B cell (primary cell): Measurements from ENCODE around the gene SPPL2A.

Source experiments
- EZH2 ChIP-seq: IDR thresholded peaks from 2 replicates; pipeline ENCODE4 v1.6.1; 2012; ENCODE audit warnings: borderline replicate concordance, low read depth, mild to moderate bottlenecking, moderate library complexity, low read length; ENCODE audit not compliant: insufficient read depth, poor library complexity, severe bottlenecking
- TF ChIP-seq, protein P1 (sequence below): fragments of 200-600 bp; IDR thresholded peaks from one replicate; pipeline ENCODE4 v1.8.0; 2022; ENCODE audit warnings: antibody characterized with exemption, mild to moderate bottlenecking

DNA sequence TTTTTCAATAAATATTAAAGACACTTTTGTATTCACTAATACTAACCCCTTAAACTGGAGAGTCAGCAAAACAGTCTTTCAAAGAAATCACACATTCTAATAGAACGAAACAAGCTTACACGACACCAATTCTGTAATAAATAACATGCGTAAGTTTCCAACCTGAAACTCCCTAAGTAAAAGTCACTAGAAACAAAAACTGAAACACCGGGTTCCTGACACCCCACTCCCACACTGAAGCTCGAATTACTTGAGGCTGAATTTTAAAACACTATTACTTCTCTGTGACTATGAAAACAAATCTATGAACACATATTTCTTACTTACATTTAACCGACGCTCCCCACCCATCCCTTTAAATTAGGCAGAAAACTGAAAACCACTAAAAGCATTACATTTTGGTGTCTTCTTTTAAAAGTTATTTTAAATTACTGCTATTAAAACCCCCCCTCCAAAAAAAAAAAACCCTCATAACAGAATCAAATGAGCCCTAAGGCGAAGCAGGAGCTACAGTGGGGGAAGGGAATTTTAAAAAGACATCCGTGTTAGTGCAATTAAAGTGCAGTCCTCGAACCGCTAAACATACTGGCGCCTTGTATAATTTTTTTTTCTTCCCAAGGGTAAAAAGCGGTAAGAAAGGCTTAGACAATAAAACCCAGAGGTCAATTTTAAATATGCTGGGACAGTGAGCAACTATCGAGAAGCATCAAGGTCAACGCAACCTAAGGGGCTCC, 878 bp downstream of the SPPL2A start:
- TF ChIP-seq, protein P1, sequence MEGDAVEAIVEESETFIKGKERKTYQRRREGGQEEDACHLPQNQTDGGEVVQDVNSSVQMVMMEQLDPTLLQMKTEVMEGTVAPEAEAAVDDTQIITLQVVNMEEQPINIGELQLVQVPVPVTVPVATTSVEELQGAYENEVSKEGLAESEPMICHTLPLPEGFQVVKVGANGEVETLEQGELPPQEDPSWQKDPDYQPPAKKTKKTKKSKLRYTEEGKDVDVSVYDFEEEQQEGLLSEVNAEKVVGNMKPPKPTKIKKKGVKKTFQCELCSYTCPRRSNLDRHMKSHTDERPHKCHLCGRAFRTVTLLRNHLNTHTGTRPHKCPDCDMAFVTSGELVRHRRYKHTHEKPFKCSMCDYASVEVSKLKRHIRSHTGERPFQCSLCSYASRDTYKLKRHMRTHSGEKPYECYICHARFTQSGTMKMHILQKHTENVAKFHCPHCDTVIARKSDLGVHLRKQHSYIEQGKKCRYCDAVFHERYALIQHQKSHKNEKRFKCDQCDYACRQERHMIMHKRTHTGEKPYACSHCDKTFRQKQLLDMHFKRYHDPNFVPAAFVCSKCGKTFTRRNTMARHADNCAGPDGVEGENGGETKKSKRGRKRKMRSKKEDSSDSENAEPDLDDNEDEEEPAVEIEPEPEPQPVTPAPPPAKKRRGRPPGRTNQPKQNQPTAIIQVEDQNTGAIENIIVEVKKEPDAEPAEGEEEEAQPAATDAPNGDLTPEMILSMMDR: no peak
- no peak for TF ChIP-seq EZH2
